HL-60 (cell line): ENCODE data around the gene AKT3.

Experiments
- DNase-seq, 2 experiments: peaks; one replicate each; pipeline ENCODE4 v3.0.0-alpha.2; 2010 to 2020; ENCODE audit warnings: low read depth in 1 of 2, low spot score in 1 of 2
- H3K27ac ChIP-seq: fragments of 250-450 bp; sonication (Bioruptor Pico); replicated peaks from 2 replicates; pipeline ENCODE4 v1.5.1; 2020; ENCODE audit warnings: mild to moderate bottlenecking, moderate library complexity
- H3K27me3 ChIP-seq: fragments of 250-450 bp; sonication (Bioruptor Pico); 2 replicates; pipeline ENCODE4 v1.5.1; 2021; ENCODE audit warnings: mild to moderate bottlenecking, moderate library complexity; ENCODE audit not compliant: insufficient read depth, poor library complexity, severe bottlenecking
- H3K4me3 ChIP-seq: replicated peaks from 2 replicates; pipeline ENCODE4 v1.5.1; 2011; ENCODE audit warnings: mild to moderate bottlenecking, control low read depth, low read length; ENCODE audit not compliant: insufficient read depth
- CTCF ChIP-seq: IDR thresholded peaks from one replicate; pipeline ENCODE4 v1.5.1; 2011; ENCODE audit warnings: low read length, control low read depth, inconsistent platforms; ENCODE audit not compliant: insufficient read depth
- GABPA ChIP-seq: IDR thresholded peaks from 2 replicates; pipeline ENCODE4 v1.6.1; 2012; ENCODE audit warnings: low read depth
- POLR2AphosphoS5 ChIP-seq: IDR thresholded peaks from 2 replicates; pipeline ENCODE4 v1.6.1; 2012; ENCODE audit warnings: low read depth
- REST ChIP-seq: IDR thresholded peaks from 2 replicates; pipeline ENCODE4 v1.6.1; 2012; ENCODE audit warnings: low read depth; ENCODE audit not compliant: insufficient replicate concordance
- SPI1 ChIP-seq: IDR thresholded peaks from 2 replicates; pipeline ENCODE4 v1.6.1; 2012; ENCODE audit warnings: low read depth, mild to moderate bottlenecking, borderline replicate concordance

The AKT3 gene

GRCh38 chr1:243477731-243478290 is 372.2 kb downstream of the AKT3 start:
- H3K27me3 ChIP-seq, result no peaks in the 10 kb centered on the region
- DNase-seq, result peak in 1 of 2 experiments; percentile 69
- H3K27ac ChIP-seq, result no peak overlapping the region
- H3K4me3 ChIP-seq, result no peak overlapping the region
- TF ChIP-seq SPI1 (no peak), POLR2AphosphoS5 (no peak), REST (no peak), CTCF (no peak), GABPA (no peak)

GRCh38 chr1:243475966-243476365 is 374.1 kb downstream of the AKT3 start:
- TF ChIP-seq REST (no peak), CTCF (no peak), GABPA (no peak), SPI1 (no peak), POLR2AphosphoS5 (no peak)
- Histone ChIP-seq H3K4me3 (no peak overlapping the region), H3K27ac (no peak overlapping the region), H3K27me3 (no peaks in the 10 kb centered on the region)
- DNase-seq, result no peak

- Histone ChIP-seq H3K4me3 (no peak overlapping the region), H3K27ac (no peak overlapping the region), H3K27me3 (no peaks in the 10 kb centered on the region)
- TF ChIP-seq CTCF (no peak), POLR2AphosphoS5 (no peak), REST (no peak), SPI1 (no peak), GABPA (no peak)
- DNase-seq, result no peak
Measured at GRCh38 chr1:243474906-243475305, 375.1 kb downstream of the AKT3 start.
